Left ventricle myocardium inferior (tissue), 1 donor: ENCODE results near the gene NTRK3. TPM values are rescaled to one million over a fixed set of nuclear protein-coding genes. Genes with fewer than 3 reads are reported as not detected.

Experiments
- DNase-seq: peaks from one replicate; pipeline ENCODE4 v3.0.0-alpha.2; 2020
- H3K27ac ChIP-seq: fragments of 200-600 bp; replicated peaks from 2 replicates; pipeline ENCODE4 v1.8.0; 2021
- H3K27me3 ChIP-seq: fragments of 200-600 bp; 2 replicates; pipeline ENCODE4 v1.8.0; 2021; ENCODE audit warnings: low read depth
- H3K36me3 ChIP-seq: fragments of 200-600 bp; 2 replicates; pipeline ENCODE4 v1.8.0; 2021
- H3K4me1 ChIP-seq: fragments of 200-600 bp; 2 replicates; pipeline ENCODE4 v1.8.0; 2021
- H3K4me3 ChIP-seq: fragments of 200-600 bp; 2 replicates; pipeline ENCODE4 v1.8.0; 2021; ENCODE audit warnings: mild to moderate bottlenecking, moderate library complexity
- H3K9me3 ChIP-seq: fragments of 200-600 bp; replicated peaks from 2 replicates; pipeline ENCODE4 v1.8.0; 2021
- intact Hi-C: fragments of 100-400 bp; cut with micrococcal nuclease; formaldehyde crosslinking; loops from one replicate; pipeline ENCODE4 v1.11.0; 2022
- total RNA-seq: library from RNA; stranded (reverse); fragmentation: NEBNext Ultra II Directional; extraction: Animal tissue kit (Norgen Biotek cat#: 25700); gene quantifications from one replicate; pipeline ENCODE4 v1.2.1, GENCODE V29; 2021
- TF ChIP-seq, protein P1 (sequence below): fragments of 200-600 bp; IDR thresholded peaks from 2 replicates; pipeline ENCODE4 v1.8.0; 2021; ENCODE audit warnings: antibody characterized with exemption, mild to moderate bottlenecking, borderline replicate concordance
- donor health status: DM: no; HTN: yes; CAD: no; lungs with severe emphysema.

NTRK3 gene
- total RNA-seq, 1 donor from 2014 or later: 1.6 TPM

DNA sequence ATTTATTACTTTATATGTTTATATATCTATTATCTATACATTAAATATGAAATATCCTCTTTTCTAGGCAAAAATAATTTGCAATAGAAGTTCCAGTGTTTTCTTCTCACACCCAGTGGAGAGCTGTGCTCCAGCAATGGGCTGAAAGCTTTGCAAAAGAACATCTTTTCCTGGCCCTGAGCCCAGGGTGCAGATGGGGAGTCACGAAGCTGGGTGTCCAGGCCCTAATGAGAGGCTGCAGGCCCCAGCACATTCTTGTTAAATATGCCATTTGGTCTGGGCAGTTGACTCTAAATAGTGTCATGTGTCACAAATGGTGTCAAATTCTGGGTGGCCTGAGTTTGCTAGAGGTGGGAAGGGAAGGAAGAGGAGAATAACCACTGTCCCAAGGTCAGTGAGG, 5.7 kb downstream of the NTRK3 start:
- peaks cover 66% of the 10 kb centered on the region for H3K27me3 ChIP-seq
- TF ChIP-seq, protein P1, sequence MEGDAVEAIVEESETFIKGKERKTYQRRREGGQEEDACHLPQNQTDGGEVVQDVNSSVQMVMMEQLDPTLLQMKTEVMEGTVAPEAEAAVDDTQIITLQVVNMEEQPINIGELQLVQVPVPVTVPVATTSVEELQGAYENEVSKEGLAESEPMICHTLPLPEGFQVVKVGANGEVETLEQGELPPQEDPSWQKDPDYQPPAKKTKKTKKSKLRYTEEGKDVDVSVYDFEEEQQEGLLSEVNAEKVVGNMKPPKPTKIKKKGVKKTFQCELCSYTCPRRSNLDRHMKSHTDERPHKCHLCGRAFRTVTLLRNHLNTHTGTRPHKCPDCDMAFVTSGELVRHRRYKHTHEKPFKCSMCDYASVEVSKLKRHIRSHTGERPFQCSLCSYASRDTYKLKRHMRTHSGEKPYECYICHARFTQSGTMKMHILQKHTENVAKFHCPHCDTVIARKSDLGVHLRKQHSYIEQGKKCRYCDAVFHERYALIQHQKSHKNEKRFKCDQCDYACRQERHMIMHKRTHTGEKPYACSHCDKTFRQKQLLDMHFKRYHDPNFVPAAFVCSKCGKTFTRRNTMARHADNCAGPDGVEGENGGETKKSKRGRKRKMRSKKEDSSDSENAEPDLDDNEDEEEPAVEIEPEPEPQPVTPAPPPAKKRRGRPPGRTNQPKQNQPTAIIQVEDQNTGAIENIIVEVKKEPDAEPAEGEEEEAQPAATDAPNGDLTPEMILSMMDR: no peak

DNA sequence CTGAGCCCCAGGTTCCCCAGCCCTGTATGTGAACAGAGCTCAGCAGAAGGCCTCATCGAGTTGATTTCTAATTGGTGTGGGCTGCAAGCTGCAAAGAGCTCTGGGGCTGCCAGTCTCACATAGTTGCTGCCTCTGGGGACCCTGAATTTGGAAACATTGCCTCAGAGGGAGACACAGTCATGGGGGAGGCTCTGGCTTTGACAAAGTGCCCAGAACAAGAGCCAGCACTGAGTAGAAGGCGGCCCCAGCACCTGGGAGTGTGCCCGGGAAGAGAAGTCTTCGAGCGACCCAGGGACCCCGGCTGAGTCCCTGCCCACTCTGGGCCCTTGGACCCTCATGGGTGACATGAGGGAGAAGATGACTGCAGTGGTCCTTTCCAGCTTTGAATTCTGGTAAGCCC, 7.3 kb downstream of the NTRK3 start:
- Histone ChIP-seq H3K4me1 (peaks cover 26% of the 10 kb centered on the region), H3K4me3 (no peak overlapping the region), H3K27ac (no peak overlapping the region), H3K9me3 (no peaks in the 10 kb centered on the region), H3K36me3 (no peaks in the 10 kb centered on the region), H3K27me3 (peaks cover 50% of the 10 kb centered on the region)
- TF ChIP-seq, protein P1: no peak
- no peak for DNase-seq
- intact Hi-C loops: no loop called here

More for the DNA sequence above, 5.7 kb downstream of the NTRK3 start:
- peaks cover 34% of the 10 kb centered on the region for H3K4me1 ChIP-seq
- no peak overlapping the region for H3K4me3 ChIP-seq
- no peaks in the 10 kb centered on the region for H3K9me3 ChIP-seq
- DNase-seq: no peak
- H3K36me3 ChIP-seq: no peaks in the 10 kb centered on the region
- H3K27ac ChIP-seq: no peak overlapping the region
- intact Hi-C loops: no loop called here

DNA sequence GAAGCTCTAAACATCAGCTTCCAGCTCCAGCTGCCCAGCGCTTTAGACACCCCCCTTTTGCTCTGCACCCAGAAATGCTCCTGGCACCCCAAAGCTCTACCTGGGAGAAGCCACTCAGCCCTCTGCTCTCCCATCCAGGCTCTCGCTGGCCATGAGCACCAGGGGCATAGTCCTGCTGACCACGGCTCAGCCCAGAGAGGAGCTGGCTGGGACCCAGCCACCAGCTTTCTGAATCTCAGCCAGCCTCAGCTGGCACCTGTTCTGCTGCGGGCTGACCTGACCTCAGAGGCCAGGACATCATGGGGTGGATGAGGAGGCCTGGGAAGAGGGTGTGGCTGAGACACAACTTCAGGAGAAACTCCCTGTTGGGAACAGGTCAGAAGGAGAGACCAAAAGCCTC, 8.6 kb downstream of the NTRK3 start:
- peak; percentile 35 for DNase-seq
- peaks cover 37% of the 10 kb centered on the region for H3K27me3 ChIP-seq
- H3K4me1 ChIP-seq: peaks cover 26% of the 10 kb centered on the region
- no peaks in the 10 kb centered on the region for H3K9me3 ChIP-seq
- H3K27ac ChIP-seq: no peak overlapping the region
- intact Hi-C loops: no loop called here
- H3K36me3 ChIP-seq: no peaks in the 10 kb centered on the region
- no peak overlapping the region for H3K4me3 ChIP-seq
- TF ChIP-seq, protein P1: no peak

DNA sequence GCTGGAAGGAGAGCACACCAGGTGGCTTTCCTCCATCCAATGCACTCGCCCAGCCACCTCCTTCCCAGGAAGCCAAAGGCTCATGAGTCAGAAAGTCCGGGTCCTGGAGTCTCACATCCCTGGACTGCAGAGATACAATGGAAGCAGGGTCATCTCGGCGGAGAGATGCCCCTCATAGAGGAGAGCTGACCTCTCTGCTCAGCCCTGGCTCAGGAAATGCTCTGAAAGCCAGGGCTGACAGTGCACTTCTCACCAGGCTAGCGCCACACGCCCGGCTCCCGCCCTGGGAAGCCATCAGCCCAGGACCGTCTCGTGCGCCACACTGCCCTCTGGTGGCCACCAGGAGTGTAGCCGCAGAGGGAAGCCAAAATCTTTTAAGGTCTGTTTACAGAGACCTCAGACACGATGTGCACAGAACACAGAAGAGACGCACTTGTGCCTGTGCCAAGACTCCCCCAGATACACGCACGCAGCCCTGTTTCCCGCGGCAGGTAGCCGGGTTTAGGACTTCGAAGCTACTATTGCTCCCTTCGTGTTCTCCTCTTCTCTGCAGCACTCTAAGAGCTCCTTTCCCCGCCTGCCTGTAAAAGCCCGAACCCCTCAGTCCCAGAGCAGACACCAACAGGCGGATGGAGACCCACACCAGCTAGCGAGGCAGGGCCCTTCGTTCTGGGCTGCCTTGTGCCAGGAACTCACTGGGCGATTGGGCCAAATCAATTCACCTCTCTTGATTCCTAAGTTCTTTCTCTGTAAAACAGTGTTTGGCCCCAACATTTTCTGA, 9.7 kb downstream of the NTRK3 start:
- peaks cover 26% of the 10 kb centered on the region for H3K4me1 ChIP-seq
- intact Hi-C loops: no loop called here
- H3K36me3 ChIP-seq: no peaks in the 10 kb centered on the region
- H3K9me3 ChIP-seq: no peaks in the 10 kb centered on the region
- TF ChIP-seq, protein P1: peak; percentile 99
- peaks cover 27% of the 10 kb centered on the region for H3K27me3 ChIP-seq
- H3K27ac ChIP-seq: no peak overlapping the region
- H3K4me3 ChIP-seq: no peak overlapping the region
- DNase-seq: peak; percentile 74

DNA sequence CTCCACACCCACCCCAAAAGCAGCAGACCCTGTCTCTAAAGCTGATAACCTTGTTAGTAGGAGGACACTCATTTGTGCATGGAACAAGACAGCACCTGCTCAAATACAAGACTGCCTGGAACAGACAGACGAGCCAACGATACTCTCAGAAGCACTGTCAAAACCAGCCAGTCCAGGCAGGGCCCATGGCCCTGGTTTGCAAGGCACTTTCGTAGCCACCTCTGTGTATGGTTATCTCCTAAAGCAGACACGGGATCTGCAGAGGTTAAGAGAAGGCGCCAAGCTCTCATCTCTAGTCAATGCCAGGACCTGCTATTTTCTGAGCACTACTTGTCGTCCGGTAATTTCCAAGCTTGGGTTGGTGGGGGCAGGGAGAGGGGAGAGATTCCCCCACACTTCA, 10.5 kb downstream of the NTRK3 start:
- intact Hi-C loops: no loop called here
- Histone ChIP-seq H3K36me3 (no peaks in the 10 kb centered on the region), H3K27ac (no peak overlapping the region), H3K27me3 (peaks cover 19% of the 10 kb centered on the region), H3K4me1 (peaks cover 26% of the 10 kb centered on the region), H3K4me3 (no peak overlapping the region), H3K9me3 (no peaks in the 10 kb centered on the region)
- TF ChIP-seq, protein P1: no peak
- no peak for DNase-seq
